GM21526 (cell line): Measurements from ENCODE around the gene DTX1.

Experiments
- ATAC-seq: cut with Tn5 transposase; IDR thresholded peaks from one replicate; pipeline ENCODE4 v1.9.1; 2021; ENCODE audit warnings: moderate library complexity; ENCODE audit not compliant: unreplicated experiment, low FRiP score

Gene DTX1

DNA sequence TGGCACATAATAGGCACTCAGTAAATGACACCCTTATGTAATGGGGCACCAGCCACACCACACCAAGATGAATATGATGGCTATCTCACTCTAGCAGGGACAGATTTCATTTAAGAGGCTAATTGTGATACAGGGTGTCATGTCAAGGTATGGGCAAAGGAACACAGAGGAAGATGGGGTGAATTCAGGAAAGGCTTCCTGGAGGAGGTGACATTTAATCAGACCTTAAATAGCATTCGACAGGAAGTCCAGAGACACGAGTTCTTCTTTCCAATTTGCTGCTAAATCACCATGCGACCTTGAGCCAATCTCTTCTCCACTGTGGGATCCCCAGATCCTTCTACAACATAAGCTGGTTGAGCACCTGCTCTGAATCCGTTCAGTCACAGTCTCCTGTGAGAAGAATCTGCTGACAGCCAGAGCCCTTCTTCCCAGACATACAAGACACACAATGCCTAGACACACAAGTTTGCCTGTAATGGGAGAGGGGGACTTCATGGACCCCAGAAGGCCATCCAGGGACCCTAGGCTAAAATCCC is 1.5 kb upstream of the DTX1 start:
- no peak for ATAC-seq

DNA sequence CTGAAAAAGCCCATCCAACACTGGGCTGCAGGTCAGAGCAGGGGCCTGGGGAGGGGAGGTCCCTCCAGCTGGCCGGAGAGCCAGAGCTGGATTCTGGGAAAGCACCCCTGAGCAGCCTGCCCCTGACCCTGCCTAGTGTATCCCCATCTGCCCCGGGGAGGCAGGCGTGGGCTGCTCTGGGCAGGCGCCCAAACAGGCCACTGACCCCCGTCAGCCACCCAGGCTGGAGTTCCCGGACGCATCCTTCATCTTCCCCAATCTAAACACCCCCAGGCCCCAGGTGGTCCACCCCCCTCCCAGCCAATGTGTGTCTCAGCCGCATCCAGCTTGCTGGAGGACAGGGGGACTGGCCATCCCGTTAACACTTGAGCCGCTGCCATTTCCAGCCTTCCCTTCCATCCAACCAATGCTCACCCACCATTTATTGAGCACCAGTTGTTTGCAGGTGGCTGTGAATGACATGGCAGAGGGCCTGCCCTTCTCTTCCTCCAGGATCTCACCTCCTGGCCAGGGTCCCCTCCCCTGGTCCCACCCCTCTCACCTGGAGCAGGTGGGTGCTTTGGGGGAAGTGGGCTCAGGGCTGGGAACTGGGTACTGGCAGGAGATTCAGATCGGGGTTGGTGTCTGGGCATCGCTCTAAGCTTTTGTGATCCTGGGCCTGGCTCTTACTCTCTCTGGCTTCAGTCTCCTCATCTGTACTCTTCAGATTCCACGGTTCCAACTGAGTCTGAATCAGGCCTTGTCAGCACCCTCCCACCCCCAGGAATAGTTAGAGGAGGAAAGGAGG is 743 bp upstream of the DTX1 start:
- no peak for ATAC-seq

DNA sequence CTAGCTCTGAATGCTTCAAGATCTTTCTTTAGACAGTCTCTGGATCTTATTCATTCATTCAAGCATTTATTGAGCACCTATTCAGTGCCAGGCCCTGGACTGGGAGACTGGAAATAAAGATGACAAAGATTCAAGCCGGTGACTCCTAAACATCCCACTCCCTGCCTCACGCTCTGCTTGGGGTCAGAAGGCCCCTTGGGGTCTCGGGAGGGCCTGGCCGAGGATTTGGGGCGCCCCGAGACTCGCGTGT is 224 bp upstream of the DTX1 start:
- no peak for ATAC-seq

DNA sequence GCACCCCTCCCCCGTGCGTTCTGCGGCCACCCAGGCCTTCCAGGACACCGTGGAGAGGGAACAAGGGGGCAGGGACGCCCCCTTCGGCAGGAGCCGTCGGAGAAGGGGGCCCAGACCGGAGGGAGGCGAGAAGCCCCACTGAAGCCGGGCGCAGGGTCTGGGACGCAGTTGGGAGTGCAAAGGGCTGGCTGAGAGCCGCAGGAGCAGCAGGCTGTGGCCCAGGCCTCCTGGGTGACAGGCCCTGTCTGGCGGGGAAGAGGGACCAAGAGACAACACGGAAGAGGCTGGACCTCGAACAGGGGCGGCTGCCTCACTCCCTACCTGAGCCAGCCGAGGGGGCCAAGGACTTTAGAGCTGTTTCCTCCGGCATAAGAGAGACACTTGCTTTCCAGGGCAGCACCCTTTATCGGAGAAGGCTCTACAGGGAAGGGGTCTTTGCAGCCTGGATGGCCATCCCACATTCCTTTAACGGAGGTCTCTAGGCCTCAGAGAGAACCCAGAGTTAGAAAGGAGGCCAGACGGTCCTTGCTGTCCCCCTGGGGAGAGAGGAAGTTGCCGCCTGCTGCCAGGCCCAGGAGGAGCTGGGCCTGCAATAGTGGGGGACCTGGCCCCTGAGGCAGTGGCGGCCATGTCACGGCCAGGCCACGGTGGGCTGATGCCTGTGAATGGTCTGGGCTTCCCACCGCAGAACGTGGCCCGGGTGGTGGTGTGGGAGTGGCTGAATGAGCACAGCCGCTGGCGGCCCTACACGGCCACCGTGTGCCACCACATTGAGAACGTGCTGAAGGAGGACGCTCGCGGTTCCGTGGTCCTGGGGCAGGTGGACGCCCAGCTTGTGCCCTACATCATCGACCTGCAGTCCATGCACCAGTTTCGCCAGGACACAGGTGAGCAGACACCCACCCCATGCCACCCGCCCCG is 1.3 kb downstream of the DTX1 start:
- no peak for ATAC-seq

DNA sequence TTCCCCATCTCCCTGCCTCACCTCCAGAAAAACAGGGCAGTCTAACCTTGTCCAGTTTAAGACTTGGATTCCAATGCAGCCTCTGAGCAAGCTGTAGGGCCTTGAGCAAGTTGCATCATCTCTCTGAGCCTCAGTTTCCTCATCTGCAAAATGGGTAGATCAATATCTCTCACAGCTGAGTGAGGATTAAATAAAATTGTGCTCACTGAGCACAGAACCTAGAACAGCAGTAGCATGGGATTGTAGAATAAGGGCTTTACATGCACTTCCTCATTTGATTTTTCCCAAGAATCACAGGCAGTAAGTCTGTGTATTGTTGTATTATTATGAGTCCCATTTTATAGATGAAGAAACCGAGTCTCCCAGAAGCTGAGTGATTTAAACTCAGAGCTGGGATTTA is 2.0 kb downstream of the DTX1 start:
- no peak for ATAC-seq

DNA sequence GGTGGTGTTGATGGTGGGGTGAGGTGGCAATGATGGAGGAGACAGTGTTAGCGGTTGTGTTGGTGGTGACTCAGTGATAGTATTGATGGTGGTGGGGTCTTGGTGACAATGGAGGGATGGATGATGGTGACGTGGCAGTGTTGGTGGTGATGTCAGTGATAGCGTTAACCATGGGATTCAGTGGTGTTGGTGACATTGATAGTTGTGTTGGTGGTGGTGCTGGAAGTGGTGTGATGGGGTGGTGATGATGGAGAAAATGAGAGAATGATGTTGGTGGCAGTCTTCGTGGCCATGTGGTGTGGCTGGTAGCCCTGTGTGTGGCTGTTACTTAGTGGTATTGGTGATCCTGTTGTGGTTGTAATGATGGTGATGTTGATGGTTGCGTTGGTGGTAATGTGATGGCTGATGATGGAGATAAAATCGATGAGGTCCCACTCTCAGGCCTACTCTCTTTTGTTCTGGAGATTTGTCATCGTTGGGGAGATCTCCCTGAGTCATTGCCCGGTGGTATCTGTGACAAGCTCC is 2.6 kb downstream of the DTX1 start:
- no peak for ATAC-seq

DNA sequence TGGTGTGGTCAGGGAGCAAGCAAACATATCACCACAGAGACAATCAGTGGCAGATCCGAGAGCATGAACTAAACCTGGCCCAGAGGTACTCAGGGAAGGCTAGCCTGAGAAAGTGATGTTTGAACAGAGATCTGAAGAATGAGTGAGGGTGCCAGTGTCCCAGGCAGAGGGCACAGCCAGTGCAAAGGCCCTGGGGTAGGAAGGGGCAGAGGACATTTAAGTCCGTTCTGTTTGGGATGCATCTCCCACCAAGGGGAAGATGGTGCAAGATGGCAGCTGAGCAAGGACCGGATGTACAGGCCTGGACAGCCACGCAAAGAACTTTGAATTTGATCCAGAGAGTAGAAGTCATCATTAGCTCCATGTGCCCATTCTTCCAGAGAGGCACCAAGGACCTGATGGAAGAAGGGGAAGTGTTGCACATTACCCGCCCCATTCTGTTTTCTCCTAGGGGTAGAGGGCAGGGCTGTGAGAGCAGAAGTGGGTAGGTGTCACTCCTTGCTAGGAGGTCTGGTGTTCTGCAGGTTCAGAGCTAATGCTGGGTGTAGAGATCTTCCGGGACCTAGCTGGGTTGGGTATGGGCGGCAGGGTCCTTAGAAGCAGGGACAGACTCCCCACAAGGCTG is 3.9 kb downstream of the DTX1 start:
- no peak for ATAC-seq

DNA sequence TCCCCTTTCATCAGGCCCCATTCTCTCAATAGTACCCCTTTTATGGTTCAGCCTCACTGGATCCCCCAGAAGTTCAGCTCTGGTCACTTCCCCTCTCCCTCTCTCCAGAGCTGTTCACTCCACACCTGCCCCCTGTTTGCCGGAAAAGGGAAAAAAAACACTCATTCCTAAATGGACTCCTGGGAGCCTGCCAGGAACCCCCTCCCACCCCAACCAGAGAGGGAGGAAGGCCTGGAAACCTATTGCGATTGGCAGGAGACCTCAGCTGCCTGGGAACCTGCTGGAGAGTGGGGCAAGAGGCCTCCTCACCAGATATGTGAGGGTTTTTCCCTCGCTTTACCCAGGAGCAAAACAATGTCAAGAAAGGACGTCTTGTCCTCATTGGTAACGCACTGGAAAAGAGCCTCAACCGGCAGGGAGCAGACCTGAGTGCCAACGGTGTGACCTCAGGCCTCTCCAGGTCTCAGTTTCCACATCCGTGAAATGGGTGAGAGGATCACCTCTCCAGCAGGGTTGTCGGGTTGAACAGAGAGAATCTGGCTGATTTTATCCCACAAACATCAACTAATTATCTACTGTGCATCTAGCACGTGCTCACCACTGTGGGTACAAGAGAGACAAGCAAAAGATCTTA is 4.6 kb downstream of the DTX1 start:
- ATAC-seq, result no peak

DNA sequence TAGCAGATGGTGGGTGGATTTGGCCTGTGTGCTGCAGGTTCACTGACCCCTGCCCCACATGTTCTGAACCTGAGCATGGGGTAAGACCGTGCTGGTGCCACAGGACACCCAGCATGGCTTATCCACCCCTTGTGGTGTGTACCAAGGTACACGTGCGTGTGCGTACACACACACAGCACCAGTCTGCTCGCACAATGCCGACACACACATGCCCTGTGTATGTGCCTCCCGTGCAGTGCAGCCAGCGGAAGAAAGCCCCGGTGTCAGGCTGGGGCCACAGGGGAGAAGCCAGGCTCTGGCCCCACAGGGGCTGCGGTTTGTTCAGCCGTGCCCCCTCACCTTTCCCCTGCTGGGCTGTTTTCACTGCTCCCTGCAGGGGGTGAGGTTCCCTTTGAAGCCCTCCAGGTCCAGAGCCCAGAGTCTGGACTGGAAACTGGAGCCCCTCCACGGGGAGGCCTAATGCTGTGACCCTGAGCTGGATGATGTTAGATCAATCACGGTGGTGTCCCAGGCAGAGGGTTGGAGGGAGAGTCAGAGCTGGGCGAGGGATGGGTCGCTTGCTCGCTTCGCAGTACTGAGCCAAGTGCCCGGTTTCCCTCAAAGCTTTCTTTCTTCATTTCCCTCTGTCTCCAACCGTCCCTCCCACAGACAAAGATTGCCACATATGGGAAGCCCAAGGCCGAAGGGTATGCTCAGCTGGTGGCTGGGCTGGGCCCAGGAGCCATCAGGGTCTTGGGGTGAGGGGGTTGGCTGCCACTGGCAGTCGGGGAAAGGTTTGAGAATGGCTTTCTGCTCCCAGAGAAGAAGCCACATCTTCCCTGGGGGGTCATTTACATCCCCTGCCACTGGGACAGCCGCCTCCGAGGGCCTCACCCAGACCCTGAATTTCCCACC is 6.2 kb downstream of the DTX1 start:
- no peak for ATAC-seq

DNA sequence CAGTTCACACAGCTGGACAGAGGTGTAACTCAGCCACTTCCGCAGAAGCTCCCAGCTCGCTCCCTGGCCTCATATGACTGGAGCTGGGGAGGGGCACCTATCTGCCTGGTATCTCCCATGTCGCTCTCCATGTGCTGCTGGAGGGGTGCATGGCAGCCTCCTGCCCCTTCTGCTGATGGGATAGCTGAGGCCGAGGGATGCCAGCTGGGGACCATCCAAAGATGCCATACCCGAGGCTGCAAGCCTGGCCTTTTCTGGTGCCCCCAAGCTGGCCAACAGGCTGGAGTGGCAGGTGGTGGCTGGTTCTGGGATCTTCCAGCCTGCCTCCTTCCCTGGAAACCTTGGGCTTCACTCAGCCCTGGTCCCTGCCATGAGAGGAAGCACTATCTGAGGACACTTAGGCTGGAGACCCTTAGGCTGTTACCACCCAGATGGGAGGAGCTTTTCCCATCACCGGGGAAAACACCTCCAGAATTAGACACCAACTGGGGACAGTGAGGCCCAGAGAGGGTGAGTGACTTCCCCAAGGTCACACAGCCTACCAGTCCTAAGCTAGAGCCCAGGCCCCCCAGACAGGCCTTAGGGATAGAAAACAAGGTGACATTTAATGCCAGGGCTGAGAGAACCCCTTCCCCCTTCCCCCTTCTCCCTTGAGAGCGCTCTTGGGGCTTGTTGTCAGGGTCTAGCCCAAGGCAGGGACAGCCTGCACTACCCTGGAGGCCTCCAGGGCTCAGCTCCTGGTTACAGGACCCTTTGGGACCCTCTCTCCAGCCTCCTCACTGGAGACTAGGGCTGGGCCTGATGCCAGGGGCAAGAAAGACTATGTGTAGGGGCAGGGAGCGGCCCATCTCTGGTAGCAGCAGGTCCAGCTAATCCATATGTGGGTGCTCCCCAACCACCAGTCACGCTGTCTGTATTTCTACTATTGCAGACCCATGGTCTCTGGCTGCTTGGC is 7.1 kb downstream of the DTX1 start:
- no peak for ATAC-seq

DNA sequence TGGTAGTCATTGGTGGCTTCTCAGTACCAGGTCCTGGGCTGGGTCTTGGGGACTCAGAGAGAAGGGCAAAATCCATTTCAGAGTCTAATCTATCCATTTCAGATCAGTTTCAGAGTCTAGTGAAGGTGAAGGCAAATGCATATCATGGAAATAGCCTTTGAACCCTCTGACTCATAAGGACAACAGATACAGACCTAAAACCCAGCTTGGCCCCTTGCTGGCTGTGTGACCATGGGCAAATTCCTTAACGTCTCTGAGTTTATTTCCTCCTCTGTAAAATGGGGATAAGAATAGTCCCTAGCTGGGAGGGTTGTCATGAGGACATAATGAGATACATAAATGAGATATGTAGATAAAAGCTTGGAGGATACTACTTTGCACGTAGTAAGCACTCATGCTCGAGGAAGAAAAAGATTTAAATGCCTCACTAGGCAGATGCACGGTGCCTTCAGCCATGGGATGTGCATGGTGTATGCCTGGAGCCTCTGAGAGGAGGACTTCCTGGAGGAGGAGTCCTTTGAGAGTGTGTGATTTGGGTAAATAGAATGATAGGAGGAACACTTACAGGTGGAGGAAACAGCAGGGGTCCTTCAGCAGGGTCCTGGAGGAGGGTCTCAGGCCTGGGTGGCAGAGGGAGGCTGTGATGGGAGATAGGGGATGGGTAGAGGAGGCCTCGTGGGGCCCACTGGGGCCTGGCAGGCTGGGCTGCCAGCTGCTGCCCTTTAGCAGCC is 8.0 kb downstream of the DTX1 start:
- no peak for ATAC-seq

DNA sequence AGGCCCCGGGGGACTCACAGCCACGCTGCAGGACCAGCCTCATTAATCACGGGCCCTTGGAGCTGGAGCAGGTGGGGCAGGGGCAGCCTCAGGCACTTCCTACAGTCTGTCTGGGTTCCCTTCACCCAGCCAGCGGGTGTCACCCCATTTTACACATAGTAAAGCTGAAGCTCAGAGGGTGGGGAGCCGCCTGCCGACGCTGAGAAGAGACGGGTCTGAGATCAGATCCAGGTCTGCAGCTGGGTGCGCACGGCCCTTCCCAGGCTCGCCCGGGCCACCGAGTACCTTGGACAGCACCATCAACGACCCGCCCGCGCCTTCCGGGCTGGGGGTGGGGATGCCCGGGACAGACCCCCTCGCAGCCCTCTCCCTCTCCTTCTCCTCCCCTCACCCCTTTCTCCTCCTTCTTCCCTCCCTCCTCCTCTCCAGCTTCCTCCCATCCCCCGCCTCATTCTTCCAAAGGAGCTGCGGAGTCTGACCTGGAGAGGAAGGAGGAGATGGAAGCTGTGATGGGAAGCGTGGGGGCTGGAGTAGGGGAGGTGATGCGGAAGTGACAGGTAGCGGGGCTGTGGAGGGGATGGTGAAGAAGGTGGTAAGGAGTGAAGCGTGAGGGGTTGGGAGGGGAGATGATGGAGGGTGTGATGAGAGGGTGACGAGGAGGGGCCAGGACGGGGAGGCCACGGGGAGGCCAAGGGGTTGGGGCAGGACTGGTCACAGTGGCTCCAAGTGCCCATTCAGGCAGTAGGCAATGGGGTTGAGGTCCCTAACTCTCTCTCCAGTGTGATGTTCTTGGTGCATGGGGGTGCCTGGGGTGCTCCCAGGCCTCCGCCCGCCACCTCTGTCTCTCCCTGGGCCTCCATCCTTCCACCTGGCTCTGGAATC is 8.8 kb downstream of the DTX1 start:
- ATAC-seq, result no peak

DNA sequence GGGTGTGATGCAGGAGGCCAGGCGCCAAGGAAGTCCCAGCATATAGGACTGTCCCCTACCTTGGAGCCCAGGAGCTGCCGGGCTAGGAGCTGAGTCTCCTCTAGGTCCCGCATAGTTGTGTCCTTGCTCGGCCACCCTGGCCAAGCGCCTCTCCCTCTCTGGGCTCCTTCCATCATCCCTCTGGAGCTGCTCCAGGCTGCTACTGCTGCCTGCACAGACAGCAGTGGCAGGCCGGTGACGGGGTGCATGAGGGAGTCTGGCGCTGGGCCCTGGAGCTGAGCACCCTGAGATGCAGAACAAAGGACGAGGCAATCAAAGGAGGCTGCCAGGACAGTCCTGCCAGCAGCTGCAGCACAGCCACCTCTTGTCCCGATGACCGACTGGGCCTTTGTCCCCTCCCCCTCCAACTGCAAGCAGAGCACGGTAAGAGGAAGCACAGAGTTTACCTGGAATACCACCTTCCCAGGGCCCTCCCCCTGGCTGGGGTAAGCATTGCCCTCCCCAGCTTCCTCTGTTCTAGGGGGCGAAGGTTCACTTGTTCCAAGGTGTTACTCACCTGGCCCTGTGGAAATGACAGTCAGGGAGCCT is 10.4 kb downstream of the DTX1 start:
- no peak for ATAC-seq

DNA sequence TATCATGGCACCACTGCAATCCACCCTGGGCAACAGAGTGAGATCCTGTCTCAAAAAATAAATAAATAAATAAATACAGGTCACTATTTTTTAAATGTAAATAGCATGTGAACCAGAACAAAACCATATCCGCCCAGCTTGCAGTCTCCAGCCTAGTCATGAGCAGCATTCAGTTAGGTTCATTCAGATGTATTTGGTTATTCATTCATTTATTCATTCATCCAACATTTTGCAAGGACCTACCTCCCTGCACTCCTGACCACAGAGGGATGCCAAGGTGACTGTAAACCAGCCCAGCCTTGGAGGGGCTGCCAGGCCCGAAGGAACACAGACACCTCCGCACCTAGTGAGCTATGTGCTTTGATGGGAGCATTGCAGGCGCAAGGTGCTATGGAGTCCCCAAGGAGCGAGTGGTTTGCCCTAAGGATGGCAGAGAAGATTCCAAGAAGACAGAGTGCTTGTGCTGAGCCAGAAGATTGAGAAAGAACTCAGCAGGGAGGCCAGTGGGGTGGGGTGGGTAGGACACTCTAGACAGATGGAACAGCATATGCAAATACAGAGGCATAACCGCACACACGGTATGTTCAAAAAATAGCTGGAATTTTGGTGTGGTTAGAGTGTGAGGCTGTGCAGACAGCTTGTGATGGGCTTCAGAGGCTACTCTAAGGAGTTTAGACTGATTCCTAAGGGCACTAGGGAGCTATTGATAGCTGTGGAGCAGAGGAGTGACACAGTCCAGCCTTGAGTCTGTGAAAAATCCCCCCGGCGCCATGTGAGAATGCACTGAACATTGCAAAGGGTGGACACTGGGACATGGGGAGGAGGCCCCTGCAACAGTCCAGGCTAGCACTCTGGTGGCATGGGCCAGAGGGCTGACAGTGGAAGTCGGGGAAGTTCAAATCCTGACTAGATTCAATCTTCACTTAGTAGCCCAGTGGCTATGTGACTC is 11.7 kb downstream of the DTX1 start:
- no peak for ATAC-seq

DNA sequence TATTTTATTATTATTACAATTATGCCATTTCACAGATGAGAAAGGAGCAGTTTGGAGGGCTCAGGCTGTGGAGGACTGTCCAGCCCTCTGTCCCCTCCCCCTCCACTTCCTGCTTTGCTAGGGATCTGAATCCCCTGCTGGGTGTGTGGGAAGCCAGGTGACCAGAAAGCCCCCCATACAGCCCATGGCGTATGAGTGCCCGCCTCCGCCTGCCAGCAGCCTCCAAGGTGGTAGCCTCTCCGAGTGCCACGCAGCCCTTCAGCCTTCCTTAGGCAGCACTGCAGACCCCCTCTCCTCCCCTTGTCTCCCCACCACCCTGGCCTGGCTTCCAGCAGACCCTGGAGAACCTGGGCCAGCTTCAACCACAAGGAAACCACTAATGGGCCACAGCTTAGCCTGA is 12.6 kb downstream of the DTX1 start:
- no peak for ATAC-seq

DNA sequence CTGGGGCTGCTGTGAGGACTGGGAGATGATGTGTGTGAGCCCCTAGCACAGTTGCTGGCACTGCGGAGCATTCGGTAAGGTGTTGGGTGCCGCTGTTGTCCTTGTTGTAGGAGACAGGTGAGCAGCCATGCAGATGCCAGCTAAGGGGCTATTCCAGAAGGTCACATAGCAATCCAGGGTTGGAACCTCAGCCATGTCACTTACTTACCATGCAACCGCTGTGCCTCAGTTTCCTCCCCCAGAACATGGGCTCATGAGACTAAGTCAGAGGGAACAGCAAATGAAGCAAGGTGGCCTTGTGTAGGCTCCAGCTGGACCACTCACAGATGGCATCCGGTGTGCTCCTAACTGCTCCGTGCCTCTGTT is 13.2 kb downstream of the DTX1 start:
- ATAC-seq, result no peak
